H1 (cell line): ENCODE data around the gene C2.

Experiments
- CREB1 ChIP-seq: IDR thresholded peaks from 2 replicates; pipeline ENCODE4 v1.6.1; 2012; ENCODE audit warnings: inconsistent platforms
- EZH2 ChIP-seq: fragments of 200-600 bp; sonication (generic); IDR thresholded peaks from 2 replicates; pipeline ENCODE4 v1.7.1; 2012; ENCODE audit warnings: low read depth, mild to moderate bottlenecking, moderate library complexity, low read length, inconsistent platforms; ENCODE audit not compliant: severe bottlenecking
- POLR2A ChIP-seq, 2 experiments: IDR thresholded peaks; 1 replicate in 1 of 2; 2 replicates in 1 of 2; pipeline ENCODE4 v1.6.1; 2011; ENCODE audit warnings: low read depth in 2 of 2, low read length in 2 of 2, mild to moderate bottlenecking in 2 of 2; ENCODE audit errors: control extremely low read depth in 1 of 2
- POLR2AphosphoS5 ChIP-seq: IDR thresholded peaks from 2 replicates; pipeline ENCODE4 v1.6.1; 2011; ENCODE audit warnings: low read depth, low read length
- RAD21 ChIP-seq, 2 experiments: IDR thresholded peaks in 1 of 2; conservative IDR thresholded peaks in 1 of 2; 2 replicates each; pipeline ENCODE4 v1.6.1; 2011; ENCODE audit warnings: low read depth in 2 of 2, low read length in 2 of 2, improper control_type of control experiment in 1 of 2, inconsistent platforms in 1 of 2, mild to moderate bottlenecking in 1 of 2, moderate library complexity in 1 of 2
- SIN3A ChIP-seq, 2 experiments: IDR thresholded peaks in 1 of 2; conservative IDR thresholded peaks in 1 of 2; 2 replicates each; pipeline ENCODE4 v1.6.1; 2011 to 2012; ENCODE audit warnings: low read length in 2 of 2, improper control_type of control experiment in 1 of 2, low read depth in 1 of 2, mild to moderate bottlenecking in 1 of 2
- YY1 ChIP-seq: IDR thresholded peaks from 2 replicates; pipeline ENCODE4 v1.6.1; 2011; ENCODE audit warnings: low read depth, mild to moderate bottlenecking, low read length
- TF ChIP-seq, protein P1 (sequence below), 3 experiments: IDR thresholded peaks; 1 replicate in 2 of 3; 2 replicates in 1 of 3; pipeline versions ENCODE4 v1.5.1 to v1.6.1; 2011; ENCODE audit warnings: low read length in 3 of 3, mild to moderate bottlenecking in 3 of 3, inconsistent platforms in 2 of 3, low read depth in 1 of 3, moderate library complexity in 1 of 3; ENCODE audit not compliant: insufficient read depth in 1 of 3; ENCODE audit errors: control extremely low read depth in 1 of 3
- TF ChIP-seq, protein P2 (sequence below): IDR thresholded peaks from 2 replicates; pipeline ENCODE4 v1.6.1; 2012; ENCODE audit warnings: inconsistent platforms

DNA sequence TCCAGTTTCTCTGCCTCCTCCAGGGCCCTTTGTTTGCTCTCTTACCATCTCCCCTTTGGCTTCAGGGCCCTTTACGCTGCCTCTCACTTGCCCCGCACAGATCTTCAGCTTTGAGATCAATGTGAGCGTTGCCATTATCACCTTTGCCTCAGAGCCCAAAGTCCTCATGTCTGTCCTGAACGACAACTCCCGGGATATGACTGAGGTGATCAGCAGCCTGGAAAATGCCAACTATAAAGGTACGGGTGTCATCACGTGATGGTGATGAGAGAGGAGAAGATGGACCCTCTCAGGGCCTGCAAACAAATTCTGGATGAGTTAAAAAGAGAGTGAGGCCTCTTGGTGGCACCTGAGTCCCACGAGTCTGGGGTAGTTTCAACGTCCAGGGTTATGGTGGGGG, 8.3 kb downstream of the C2 start:
- TF ChIP-seq, protein P1, sequence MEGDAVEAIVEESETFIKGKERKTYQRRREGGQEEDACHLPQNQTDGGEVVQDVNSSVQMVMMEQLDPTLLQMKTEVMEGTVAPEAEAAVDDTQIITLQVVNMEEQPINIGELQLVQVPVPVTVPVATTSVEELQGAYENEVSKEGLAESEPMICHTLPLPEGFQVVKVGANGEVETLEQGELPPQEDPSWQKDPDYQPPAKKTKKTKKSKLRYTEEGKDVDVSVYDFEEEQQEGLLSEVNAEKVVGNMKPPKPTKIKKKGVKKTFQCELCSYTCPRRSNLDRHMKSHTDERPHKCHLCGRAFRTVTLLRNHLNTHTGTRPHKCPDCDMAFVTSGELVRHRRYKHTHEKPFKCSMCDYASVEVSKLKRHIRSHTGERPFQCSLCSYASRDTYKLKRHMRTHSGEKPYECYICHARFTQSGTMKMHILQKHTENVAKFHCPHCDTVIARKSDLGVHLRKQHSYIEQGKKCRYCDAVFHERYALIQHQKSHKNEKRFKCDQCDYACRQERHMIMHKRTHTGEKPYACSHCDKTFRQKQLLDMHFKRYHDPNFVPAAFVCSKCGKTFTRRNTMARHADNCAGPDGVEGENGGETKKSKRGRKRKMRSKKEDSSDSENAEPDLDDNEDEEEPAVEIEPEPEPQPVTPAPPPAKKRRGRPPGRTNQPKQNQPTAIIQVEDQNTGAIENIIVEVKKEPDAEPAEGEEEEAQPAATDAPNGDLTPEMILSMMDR (IDR thresholded peaks at IDR 0.05; ENCODE audit: control extremely low read depth in 1 of 3, insufficient read depth in 1 of 3, low read depth in 1 of 3, low read length in 3 of 3): no peak
- TF ChIP-seq, protein P2, sequence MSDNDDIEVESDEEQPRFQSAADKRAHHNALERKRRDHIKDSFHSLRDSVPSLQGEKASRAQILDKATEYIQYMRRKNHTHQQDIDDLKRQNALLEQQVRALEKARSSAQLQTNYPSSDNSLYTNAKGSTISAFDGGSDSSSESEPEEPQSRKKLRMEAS: no peak
- TF ChIP-seq POLR2A (IDR thresholded peaks at IDR 0.05; ENCODE audit: control extremely low read depth in 1 of 2, low read depth in 2 of 2, low read length in 2 of 2) (no peak), EZH2 (no peak), SIN3A (conservative IDR thresholded peaks at IDR 0.05 in 1 of 2, IDR thresholded peaks at IDR 0.05 in 1 of 2; ENCODE audit: low read depth in 1 of 2, low read length in 2 of 2) (no peak), RAD21 (IDR thresholded peaks at IDR 0.05 in 1 of 2, conservative IDR thresholded peaks at IDR 0.05 in 1 of 2; ENCODE audit: low read depth in 2 of 2, low read length in 2 of 2) (no peak), CREB1 (no peak), POLR2AphosphoS5 (no peak), YY1 (no peak)
